ENCODE results near the gene CACNA2D1. TPM values are rescaled to one million over a fixed set of nuclear protein-coding genes. Genes with fewer than 3 reads are reported as not detected.
"Not testable (repeated sequence)": the region's sequence is repeated elsewhere in the genome, so short reads cannot be mapped to it uniquely, and the experiment has no call there.

CACNA2D1 gene
- total RNA-seq, 2 donors from 2014 or later: not detected

DNA sequence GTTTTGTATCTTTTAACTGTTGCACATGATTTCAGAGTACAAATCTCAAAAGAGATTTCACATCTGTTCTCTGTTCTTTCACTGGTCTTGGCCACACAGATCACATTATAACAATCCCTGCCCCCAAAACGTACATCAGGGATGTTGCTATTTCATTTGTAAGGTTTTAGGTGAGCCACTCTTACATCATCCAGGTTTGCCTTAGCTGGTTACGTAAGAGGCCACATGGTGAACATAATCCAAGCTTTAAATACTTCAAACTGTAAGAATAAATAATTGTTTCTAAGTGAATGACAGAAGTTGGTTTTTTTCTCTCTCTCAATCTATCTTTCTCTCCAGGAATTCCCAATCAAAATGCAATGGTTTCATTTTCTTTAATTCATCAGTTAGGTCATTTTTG lies 427.8 kb downstream of the CACNA2D1 start:
- H3K27me3 Mint-ChIP-seq: no peaks in the 10 kb centered on the region
- no peaks in the 10 kb centered on the region for H3K36me3 Mint-ChIP-seq (ENCODE audit: low read depth)
- no peak overlapping the region for H3K4me3 Mint-ChIP-seq
- DNase-seq (no peak), ATAC-seq (no peak)
- no peak overlapping the region for H3K27ac Mint-ChIP-seq
- no peaks in the 10 kb centered on the region for H3K9me3 ChIP-seq (ENCODE audit: control insufficient read depth, low read length, poor library complexity, severe bottlenecking)
- no peaks in the 10 kb centered on the region for H3K4me1 Mint-ChIP-seq

DNA sequence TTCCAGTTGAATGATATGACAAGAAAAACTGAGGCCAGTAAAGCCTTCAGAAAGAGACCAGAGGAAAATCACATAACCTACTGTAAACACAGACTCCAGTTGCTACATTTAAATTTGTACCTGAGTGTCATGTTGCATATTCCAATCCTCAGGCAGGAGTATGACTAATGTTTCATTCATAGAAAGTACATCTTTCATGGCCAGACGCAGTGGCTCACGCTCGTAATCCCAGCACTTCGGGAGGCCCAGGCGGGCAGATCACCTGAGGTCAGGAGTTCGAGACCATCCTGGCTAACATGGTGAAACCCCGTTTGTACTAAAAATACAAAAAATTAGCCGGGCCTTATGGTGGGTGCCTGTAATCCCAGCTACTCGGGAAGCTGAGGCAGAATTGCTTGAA lies 429.0 kb downstream of the CACNA2D1 start:
- H3K27me3 Mint-ChIP-seq, H3K4me3 Mint-ChIP-seq: not testable (repeated sequence)

DNA sequence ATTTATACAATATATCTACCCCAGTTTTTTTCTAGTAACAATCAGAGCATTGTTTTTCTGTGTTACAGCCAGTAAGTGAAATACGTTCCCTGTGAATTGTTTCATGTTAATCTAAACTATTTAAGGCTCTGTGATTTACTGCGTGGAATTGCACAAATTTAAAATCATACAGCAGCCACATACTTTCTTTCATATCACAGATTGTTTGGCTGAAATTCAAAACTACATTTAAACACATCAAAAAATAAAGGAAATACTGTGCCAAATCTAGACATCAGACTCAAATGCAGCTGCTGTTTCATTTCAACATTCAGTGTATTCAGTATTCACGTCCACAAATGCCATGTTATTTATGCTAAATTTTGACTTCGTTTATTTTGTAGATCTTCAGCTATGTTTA lies 431.1 kb downstream of the CACNA2D1 start:
- DNase-seq: no peak
- H3K9me3 ChIP-seq (ENCODE audit: control insufficient read depth, low read length, poor library complexity, severe bottlenecking): no peaks in the 10 kb centered on the region
- H3K27me3 Mint-ChIP-seq: no peaks in the 10 kb centered on the region
- H3K4me3 Mint-ChIP-seq: no peak overlapping the region
- no peak overlapping the region for H3K27ac Mint-ChIP-seq
- no peaks in the 10 kb centered on the region for H3K36me3 Mint-ChIP-seq (ENCODE audit: low read depth)
- no peaks in the 10 kb centered on the region for H3K4me1 Mint-ChIP-seq
- no peak for ATAC-seq

More for the DNA sequence above, 429.0 kb downstream of the CACNA2D1 start:
- not testable (repeated sequence) for H3K36me3 Mint-ChIP-seq (ENCODE audit: low read depth); ATAC-seq; DNase-seq; H3K4me1 Mint-ChIP-seq; H3K27ac Mint-ChIP-seq; H3K9me3 ChIP-seq (ENCODE audit: control insufficient read depth, low read length, poor library complexity, severe bottlenecking)

DNA sequence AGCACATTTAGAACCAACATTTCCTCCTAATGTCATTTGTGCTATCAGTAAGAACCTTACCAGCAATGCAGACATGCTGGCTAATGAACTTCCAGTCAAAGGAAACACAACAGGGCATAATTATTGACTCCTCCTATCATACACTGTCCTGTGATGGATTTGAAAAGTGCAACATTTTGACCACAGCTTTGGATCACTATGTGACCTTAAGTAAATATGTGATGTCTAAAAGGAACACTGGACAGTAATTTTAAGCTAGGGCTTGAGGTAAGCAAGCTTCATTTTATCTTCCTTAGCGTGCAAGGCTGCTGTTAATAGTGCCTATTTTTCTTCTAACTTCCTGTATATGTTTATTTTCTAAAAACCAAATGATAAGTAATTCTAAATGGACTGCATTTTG lies 433.2 kb downstream of the CACNA2D1 start:
- no peak for ATAC-seq
- no peaks in the 10 kb centered on the region for H3K27me3 Mint-ChIP-seq
- no peak for DNase-seq
- no peaks in the 10 kb centered on the region for H3K4me1 Mint-ChIP-seq
- H3K27ac Mint-ChIP-seq: no peak overlapping the region
- H3K36me3 Mint-ChIP-seq (ENCODE audit: low read depth): no peaks in the 10 kb centered on the region
- no peaks in the 10 kb centered on the region for H3K9me3 ChIP-seq (ENCODE audit: control insufficient read depth, low read length, poor library complexity, severe bottlenecking)
- H3K4me3 Mint-ChIP-seq: no peak overlapping the region

DNA sequence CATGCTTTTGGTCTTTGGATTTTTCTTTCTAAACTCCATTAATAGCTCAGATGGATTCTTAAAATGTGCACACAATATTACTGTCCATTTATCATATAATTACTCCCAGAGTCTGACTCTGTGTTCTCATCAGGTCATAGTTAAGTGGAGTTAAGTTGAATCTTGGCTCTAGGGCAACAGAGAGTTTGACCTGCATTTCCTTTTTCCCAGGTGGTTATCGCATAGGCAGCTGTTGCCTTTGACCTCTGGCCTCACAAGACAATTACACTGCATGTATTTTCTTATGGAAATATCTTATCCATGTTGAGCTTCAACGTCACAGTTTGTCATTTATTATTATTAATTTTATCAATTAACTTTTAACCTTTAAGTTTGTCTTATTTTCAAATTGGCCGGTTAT lies 436.3 kb downstream of the CACNA2D1 start:
- ATAC-seq (no peak), DNase-seq (no peak)
- Mint-ChIP-seq H3K4me3 (no peak overlapping the region), H3K36me3 (ENCODE audit: low read depth) (no peaks in the 10 kb centered on the region), H3K4me1 (no peaks in the 10 kb centered on the region), H3K27ac (no peak overlapping the region), H3K27me3 (no peaks in the 10 kb centered on the region)
- no peaks in the 10 kb centered on the region for H3K9me3 ChIP-seq (ENCODE audit: control insufficient read depth, low read length, poor library complexity, severe bottlenecking)

DNA sequence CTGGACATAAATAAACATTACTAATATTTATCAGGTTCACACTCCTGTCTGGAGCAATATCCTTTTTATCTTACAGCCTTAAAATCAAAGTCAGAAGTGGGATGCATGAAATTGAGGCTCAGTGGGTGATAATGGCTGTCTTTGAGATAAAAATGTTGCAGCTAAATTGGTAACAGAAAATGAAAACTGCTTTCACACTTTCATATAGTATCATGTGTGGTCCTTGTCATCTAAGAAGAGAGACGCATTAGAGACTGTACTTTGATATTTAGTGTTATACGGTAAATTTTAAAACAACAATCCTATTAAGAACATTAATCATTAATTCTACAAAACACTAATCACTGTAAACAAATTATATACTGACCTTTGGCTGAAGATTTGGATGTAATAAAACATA lies 438.5 kb downstream of the CACNA2D1 start:
- Mint-ChIP-seq H3K36me3 (ENCODE audit: low read depth) (no peaks in the 10 kb centered on the region), H3K4me3 (no peak overlapping the region), H3K4me1 (no peaks in the 10 kb centered on the region), H3K27ac (no peak overlapping the region), H3K27me3 (no peaks in the 10 kb centered on the region)
- DNase-seq (no peak), ATAC-seq (no peak)
- no peaks in the 10 kb centered on the region for H3K9me3 ChIP-seq (ENCODE audit: control insufficient read depth, low read length, poor library complexity, severe bottlenecking)

DNA sequence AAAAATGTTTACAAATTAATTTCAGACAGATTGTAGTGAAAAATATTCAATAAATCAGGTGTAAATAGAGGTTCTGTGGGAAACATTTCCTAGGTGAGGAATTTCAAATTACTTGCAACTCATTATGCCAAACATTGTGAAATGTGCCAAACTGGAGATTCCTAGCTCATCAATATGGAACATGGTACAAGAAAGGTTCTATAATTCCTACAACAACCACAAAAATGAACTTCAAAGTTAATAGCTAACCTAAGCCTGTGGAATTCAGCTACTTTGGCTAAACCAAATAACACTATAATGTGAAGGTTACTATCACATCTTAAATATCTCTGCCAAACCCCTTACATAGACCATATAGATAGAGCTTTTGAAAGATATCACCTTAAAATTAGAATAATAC lies 450.4 kb downstream of the CACNA2D1 start:
- H3K36me3 Mint-ChIP-seq (ENCODE audit: low read depth): no peaks in the 10 kb centered on the region
- H3K27ac Mint-ChIP-seq: no peak overlapping the region
- DNase-seq: no peak
- no peaks in the 10 kb centered on the region for H3K27me3 Mint-ChIP-seq
- no peak overlapping the region for H3K4me3 Mint-ChIP-seq
- H3K4me1 Mint-ChIP-seq: no peaks in the 10 kb centered on the region
- H3K9me3 ChIP-seq (ENCODE audit: control insufficient read depth, low read length, poor library complexity, severe bottlenecking): no peaks in the 10 kb centered on the region
- no peak for ATAC-seq

DNA sequence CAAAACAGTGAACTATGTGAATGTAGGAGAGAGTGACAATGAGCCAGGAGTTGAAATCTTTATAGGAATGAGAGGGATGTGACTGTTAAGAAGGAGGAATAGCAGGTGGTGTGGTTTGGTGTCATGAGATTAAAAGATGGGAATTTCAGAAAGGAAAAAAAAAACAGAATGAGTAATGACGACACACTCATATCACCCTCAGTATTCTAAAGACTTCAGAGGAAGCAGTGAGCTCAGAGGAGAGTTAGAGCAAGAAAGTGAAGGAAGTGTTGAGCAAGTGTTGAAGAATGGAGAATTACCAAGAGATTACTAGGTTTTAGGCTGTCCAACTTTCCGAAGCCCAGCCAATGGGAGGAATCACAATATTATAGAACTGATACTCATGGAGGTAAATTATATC lies 453.2 kb downstream of the CACNA2D1 start:
- no peak for DNase-seq
- no peaks in the 10 kb centered on the region for H3K9me3 ChIP-seq (ENCODE audit: control insufficient read depth, low read length, poor library complexity, severe bottlenecking)
- Mint-ChIP-seq H3K36me3 (ENCODE audit: low read depth) (no peaks in the 10 kb centered on the region), H3K27me3 (no peaks in the 10 kb centered on the region), H3K4me3 (no peak overlapping the region), H3K27ac (no peak overlapping the region), H3K4me1 (no peaks in the 10 kb centered on the region)
- no peak for ATAC-seq

DNA sequence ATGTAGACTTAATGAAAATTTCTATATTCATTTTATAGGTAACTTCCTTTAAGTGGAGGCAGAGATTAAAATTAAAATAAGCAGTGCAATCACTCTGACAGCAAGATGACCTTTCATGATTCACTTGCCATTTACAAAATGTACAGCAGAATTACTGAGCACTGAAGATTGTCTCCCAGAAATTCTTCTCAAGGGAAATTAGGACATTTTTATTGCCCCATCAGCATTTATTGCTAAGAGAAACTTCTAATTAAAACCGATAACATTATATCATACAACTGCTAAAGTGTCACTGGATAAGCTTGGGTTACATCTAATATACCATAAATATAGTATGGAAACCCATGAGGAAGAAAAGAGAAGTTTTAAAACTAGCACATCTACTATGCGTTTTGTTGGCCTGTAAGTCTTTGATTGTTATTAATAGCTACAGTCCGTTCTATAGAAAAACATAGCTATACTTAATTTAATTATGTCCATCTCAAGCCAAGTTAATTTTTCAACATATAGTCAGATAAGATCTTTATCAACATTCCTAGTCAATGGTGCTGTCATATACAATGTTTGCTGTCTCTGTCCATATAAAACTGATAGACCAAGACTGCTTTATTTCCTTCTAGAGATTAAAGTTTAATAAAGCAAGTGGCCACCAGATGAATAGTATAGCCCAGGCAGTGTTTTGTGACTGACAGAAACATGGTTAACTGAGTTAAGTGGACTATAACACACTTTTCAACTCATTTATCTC lies 456.7 kb downstream of the CACNA2D1 start:
- Mint-ChIP-seq H3K4me1 (no peaks in the 10 kb centered on the region), H3K36me3 (ENCODE audit: low read depth) (no peaks in the 10 kb centered on the region), H3K27ac (no peak overlapping the region), H3K27me3 (no peaks in the 10 kb centered on the region), H3K4me3 (no peak overlapping the region)
- H3K9me3 ChIP-seq (ENCODE audit: control insufficient read depth, low read length, poor library complexity, severe bottlenecking): peaks cover 2% of the 10 kb centered on the region
- no peak for DNase-seq
- no peak for ATAC-seq

DNA sequence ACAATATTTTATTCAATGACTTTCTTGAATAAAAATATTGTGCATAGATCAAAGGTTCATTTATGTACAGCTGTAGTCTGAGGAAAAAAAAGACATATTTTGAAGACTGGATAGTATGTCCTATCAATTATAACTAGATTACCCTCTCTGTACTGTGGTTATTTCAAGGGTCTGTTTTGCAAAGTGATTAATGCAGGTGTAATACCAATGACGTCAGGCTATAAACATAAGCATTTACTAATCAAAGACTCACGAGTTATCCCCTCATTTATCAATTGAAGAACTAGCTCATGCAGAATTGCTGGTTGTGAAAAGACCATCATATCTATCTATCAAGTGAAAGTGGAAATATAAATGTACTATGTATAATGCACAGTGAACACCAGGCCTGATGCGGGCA lies 460.2 kb downstream of the CACNA2D1 start:
- H3K4me1 Mint-ChIP-seq: no peaks in the 10 kb centered on the region
- H3K36me3 Mint-ChIP-seq (ENCODE audit: low read depth): no peaks in the 10 kb centered on the region
- no peak overlapping the region for H3K27ac Mint-ChIP-seq
- ATAC-seq (no peak), DNase-seq (no peak)
- H3K4me3 Mint-ChIP-seq: no peak overlapping the region
- peaks cover 2% of the 10 kb centered on the region for H3K9me3 ChIP-seq (ENCODE audit: control insufficient read depth, low read length, poor library complexity, severe bottlenecking)
- no peaks in the 10 kb centered on the region for H3K27me3 Mint-ChIP-seq

DNA sequence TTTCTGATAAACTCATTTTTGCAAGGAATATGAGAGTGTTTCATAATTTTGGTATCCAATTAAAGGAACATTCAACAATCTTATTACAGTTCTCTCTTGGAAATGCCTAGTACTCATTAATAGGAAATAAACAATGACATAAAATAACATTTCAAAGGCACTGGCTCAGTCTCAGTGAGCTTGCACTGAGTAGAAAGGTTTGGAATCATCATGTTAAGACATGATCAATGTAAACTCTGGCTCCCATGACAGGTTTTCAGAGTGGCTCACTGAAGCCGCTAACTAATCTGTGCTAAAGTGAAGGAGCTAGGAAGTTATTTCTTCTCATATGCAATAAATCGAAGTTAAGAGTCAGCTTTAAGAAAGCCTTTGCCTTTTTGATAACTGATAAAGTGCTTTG lies 470.5 kb downstream of the CACNA2D1 start:
- H3K9me3 ChIP-seq (ENCODE audit: control insufficient read depth, low read length, poor library complexity, severe bottlenecking): no peaks in the 10 kb centered on the region
- H3K4me3 Mint-ChIP-seq: no peak overlapping the region
- no peak overlapping the region for H3K27ac Mint-ChIP-seq
- no peaks in the 10 kb centered on the region for H3K4me1 Mint-ChIP-seq
- ATAC-seq (no peak), DNase-seq (no peak)
- H3K27me3 Mint-ChIP-seq: no peaks in the 10 kb centered on the region
- no peaks in the 10 kb centered on the region for H3K36me3 Mint-ChIP-seq (ENCODE audit: low read depth)

DNA sequence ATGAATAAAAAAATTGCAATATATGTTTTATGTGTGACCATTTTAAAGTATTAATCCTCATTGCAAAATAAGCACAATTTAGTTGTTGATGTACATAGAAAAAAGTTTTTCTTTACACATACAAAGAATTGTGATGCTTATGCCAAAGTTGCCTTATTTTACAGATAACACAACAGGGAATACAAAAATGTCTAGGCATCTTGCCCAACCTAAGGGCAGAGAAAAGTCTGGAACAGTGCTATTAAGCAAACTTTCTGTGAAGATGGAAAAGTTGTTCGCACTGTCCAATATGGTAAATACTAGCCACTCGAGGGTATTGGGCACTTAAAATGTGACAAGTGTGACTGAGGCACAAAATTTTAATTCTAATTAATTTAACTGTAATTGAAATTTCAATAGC lies 483.6 kb downstream of the CACNA2D1 start:
- Mint-ChIP-seq H3K27me3 (no peaks in the 10 kb centered on the region), H3K4me1 (no peaks in the 10 kb centered on the region), H3K4me3 (no peak overlapping the region), H3K36me3 (ENCODE audit: low read depth) (no peaks in the 10 kb centered on the region), H3K27ac (no peak overlapping the region)
- ATAC-seq (no peak), DNase-seq (no peak)
- H3K9me3 ChIP-seq (ENCODE audit: control insufficient read depth, low read length, poor library complexity, severe bottlenecking): no peaks in the 10 kb centered on the region

DNA sequence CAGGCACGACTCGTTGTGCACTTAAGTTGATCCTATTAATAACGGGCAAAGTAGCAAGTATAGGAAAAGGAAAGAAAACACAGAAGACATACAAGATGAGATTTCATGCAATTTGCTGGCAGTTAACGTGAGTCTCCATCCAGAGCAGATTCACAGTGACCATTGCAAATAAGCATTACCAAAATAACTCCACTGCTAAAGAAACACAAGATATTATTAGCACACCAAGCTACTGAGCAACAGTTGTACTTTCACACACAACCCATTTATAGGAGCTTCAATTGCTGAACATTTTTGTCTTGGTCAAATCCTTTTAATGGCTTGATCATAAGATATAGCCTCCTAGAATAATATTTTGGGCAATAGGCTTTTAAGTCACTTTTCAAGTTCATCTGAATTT lies 486.1 kb downstream of the CACNA2D1 start:
- no peak overlapping the region for H3K4me3 Mint-ChIP-seq
- DNase-seq (no peak), ATAC-seq (no peak)
- no peaks in the 10 kb centered on the region for H3K36me3 Mint-ChIP-seq (ENCODE audit: low read depth)
- H3K9me3 ChIP-seq (ENCODE audit: control insufficient read depth, low read length, poor library complexity, severe bottlenecking): no peaks in the 10 kb centered on the region
- no peaks in the 10 kb centered on the region for H3K4me1 Mint-ChIP-seq
- no peak overlapping the region for H3K27ac Mint-ChIP-seq
- H3K27me3 Mint-ChIP-seq: no peaks in the 10 kb centered on the region

DNA sequence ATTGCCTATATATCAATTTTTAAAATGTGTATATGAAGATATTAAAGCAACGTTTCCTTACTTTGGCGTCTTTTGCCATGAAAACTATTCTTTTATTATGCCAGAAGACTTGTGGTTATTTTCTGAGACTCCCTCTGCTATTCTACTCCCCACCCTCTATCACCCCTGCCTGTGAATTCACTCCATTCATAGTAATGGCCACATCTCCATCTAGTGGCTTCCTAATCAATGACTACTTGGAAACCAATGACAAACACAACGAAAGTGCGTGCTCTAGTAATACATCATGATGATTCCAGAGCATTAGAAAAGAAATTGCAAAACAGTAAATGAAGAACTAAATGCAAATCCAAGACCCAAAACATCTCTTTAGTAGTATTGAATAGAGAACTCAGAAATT lies 487.1 kb downstream of the CACNA2D1 start:
- Mint-ChIP-seq H3K27ac (no peak overlapping the region), H3K4me3 (no peak overlapping the region), H3K4me1 (no peaks in the 10 kb centered on the region), H3K27me3 (no peaks in the 10 kb centered on the region), H3K36me3 (ENCODE audit: low read depth) (no peaks in the 10 kb centered on the region)
- no peaks in the 10 kb centered on the region for H3K9me3 ChIP-seq (ENCODE audit: control insufficient read depth, low read length, poor library complexity, severe bottlenecking)
- no peak for DNase-seq
- no peak for ATAC-seq
